Hematopoietic multipotent progenitor cell treated with erythropoietin and hydrocortisone succinate and interleukin-3 and kit ligand, for 4 days (in vitro differentiated cells): Measurements from ENCODE around the gene HOXB7.

ENCODE experiments used
- DNase-seq: peaks from one replicate; pipeline ENCODE4 v3.0.0-alpha.2; 2015

HOXB7 gene

DNA sequence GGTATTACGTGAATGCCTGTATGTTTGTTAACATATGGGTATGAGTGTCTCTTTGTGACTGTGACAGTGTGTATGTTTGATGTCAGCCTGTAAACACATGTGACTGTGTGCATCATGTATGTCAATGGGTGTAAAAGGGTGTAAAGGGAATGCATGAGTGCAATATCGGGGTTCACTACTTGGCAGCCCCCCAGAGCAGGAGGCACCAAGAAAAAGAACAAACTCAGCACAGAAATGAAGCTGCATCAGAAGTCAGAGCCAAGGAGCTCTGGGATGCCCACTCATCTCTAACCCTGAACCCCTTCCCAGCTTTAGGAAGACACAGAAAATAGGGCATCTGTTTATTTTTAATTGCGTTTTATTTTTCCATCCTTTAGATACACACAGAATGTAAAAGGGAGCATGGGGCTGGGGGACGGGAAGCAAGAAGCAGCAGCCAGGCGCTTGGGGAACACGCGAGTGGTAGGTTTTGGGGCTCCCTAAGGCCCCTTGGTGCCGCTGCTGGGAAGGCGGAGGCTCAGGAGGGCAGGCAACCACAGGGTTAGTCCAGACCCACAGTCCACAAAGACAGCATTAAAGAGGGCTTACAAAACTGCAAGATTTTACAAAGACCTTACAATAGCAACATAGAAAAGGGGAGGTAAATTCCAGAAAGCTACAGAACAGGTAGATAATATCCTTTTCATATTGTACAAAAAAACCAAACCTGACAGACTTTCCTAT, 3.8 kb downstream of the HOXB7 start:
- DNase-seq = no peak

DNA sequence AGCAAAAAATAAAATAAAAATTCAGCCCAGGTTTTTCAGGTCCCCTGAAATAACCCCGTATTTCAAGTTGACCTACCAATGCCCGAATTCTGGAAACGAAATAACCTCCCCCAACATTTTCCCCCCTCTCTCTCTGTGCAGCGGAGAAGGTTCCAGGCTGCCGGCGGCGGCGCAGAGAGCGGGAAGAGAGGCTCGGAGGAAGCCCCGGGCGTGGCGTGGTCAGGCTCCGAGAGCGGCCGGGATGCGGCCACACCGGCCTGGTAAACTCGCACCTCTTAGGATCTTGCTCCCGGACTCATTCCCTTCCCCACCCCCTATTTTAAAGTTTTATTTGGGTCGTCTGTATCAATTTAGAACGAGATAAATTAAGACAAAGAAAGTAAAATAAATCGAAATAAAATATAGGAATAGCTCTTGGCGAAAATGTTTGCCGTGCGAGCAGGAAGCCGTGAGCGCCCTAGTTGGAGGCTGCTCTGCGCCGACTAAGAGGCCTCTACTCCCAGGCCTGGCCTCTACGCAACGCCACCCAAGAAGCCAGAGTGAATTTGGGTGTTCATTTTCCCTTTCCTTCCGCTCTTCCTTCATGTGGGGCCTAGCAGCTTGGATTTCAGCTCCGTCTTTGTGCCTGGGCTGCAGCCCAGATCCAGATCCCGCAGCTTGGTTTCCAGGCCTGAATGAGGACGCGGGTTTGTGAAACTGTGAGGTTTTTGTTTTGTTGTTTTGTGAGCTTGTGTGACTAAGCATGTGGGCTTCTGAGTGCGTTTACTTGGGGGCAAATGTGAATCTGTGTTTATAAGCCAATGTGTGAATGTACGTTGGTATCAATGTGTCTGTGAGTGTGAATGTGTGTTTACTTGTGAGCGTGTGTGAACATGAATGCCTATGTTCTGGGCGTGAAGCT, 4.6 kb downstream of the HOXB7 start:
- no peak for DNase-seq

DNA sequence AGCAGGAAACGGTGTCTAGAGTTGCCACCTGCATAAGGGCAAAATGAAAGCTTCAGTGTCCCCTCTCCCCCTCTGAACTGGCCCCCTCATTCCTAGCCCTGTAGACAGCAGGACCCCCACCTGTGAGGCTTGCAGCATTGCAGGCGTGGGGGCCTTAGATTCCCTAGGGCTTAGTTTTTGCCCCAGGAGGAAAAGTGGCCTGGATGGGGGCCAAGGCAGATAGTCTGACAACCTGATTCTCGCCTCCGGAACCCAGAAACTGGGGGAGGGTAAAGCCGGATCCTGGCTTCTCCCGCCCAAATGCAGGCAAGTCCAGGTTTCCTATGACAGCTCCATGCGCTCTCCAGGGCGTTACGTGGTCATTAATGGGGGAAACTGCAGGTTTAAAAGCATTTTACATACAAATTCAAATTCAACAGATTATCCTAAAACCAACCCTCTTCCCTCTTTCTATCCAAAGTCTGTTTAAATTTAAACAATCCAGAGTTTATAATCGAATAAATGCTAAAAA, 5.4 kb downstream of the HOXB7 start:
- no peak for DNase-seq

DNA sequence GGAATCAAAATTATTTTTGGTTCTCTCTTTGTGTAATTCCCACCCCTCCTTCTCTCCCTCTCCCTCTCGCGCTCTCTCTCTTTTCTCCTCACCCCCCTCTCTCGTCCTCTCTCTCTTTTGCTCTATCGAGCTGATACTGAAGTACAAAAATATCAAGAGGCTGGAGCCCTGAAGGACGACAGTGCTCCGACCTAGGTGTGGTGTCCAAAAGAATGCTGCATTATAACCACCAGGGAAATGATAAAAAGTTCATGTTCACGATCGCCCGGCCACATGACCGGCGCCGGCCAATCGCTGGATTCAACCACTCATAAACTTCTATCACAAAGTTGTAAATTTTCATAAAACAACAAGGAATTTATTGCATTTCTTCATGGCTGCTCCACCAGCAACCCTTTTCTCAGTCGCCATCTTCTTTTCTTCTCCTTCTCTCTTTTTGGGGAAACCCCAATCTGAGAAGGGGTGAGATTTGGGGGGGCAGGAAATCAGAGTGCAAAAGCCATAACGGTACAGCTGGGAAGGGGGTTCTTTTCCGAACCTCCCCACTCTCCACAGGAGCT, 6.0 kb downstream of the HOXB7 start, which contains the start of gene HOXB6:
Gene HOXB6 (minus strand): TSS at position 217 of the 560 bp plus-strand sequence. CDS start 6,836 bp downstream, outside the sequence.
- DNase-seq = no peak

DNA sequence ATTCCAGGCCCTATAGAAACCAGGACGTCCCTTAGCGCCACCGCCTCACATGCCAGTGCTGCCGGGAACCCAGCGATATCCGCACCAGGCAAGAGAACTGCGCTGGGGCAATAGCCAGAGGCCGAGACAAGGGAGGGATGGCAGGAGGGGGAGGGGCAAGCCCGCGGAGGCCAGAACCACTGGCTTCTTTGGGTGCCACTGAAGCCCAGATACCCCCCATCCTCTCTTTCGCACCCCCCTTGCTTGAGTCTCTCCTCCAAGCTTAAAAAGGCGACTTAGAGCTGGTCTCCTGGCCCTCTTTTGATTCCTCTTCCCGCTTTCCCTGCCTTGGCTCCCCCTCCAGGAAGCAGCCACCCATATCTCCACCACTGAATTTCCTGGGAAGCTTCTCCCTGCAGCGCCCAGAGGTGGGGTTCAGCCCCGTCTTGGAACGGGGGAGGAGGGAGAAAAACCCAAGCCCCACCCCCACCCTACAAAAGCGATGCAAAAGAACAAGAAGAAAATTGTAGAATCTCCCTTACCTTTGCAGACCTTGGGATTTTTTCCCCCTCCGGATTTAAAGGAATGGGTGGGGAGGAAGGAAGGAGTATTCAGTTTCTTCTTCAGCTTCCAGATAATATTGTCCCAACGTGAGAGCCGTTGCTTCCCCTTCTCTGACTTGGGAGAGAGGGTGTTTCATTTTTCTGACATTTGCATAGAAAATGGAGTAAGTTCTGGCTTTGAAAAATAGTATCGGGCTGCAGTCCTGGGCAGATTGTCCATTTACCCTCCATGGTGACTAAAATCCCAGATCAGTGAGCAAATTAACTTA, 6.7 kb downstream of the HOXB7 start:
- DNase-seq = no peak

DNA sequence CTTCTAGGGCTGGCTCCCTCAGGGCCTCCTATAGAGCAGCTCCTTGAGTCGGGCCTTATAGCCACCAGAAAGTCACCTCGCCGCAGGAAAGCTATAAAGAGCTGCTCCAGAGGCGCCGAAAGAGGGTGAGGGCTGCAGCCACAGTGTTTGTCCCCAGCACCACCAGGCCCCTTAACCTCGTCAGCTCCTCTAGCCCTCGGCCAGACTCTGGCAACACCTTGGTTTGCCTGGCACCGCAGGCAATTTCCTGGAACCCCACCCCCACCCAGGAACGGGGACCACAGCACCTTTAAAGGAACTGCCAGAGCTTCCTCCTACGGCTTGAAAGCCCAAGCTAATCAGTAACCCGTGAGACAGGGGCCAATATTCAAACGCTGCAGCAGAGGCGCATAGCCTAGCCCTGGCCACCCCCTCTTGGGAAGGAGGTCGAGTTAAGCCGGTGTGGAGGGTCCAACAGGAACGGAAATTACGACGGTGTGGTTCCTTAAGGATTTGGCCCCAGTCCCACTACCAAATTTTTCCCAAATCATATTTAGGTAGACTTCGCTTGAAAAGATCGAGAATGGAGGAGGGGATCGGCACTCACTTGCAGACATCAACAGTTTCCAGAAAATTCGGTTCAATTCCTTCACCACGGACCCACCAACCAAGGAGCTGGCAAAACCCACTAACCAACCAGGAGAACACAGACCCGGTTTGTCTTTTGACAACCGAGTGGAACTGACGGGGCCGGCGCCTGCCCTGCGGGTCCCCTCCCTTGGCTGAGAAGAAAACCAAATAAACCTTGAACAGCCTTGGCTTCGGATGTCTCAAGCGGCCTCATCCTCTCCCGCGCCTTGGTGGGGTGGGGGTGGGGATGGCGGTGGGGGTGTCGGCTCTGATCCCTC, 9.0 kb downstream of the HOXB7 start:
- no peak for DNase-seq

DNA sequence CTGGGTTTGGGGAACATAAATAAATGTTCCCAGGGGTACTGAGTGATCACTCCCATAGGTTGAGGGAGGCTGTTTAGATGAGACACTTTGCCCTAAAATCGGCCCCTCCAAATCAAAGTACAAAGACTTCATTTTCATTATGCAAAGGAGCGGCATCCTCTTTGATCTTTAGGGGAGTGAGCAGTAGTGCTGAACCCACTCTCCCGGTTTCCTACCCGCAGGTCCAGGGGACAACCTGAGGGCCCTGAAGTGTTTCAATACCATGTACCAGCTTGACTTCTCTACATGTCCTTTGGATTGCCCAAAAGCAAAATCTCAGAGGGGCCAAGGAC, 9.6 kb downstream of the HOXB7 start:
- DNase-seq = no peak

DNA sequence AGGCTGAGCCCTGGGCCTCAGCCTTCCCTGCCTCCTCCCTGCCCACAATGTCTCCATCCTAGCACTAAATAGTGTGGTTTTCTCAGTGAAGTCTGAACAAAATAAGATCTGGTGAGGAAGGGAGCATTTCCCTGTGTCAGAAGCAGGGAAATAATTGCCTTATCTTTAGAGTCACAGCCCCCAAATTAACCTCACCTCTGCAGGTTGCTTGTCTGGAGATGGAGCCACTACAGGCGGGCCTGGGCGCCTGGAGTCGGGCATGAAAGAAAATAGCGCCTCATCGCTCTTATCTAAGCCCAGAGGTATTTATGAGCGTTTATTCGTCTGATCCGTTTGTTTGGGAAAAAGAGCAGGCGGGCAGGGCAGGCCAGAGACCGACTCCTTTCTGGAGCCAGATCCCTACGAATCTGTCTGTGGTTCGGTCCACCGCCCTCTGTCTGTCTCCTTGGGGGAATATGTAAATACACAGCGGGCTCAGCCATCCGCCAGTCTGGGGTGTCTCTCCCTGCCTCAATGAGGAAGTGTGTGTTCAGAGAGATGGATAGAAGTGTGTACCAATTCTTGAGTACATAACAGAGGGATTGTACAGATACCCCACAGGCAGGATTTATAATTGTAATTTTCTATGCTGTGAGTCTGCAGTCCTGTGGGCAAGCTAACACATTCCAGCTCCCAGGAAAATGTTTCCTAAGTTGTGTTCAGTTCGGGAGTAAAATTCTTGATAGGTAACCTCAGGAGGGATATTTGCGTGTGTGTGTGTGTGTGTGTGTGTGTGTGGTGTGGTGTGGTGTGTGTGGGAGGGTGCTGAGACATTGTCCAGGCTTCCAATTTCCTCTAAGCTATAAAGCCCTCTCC, 10.3 kb downstream of the HOXB7 start:
- no peak for DNase-seq

DNA sequence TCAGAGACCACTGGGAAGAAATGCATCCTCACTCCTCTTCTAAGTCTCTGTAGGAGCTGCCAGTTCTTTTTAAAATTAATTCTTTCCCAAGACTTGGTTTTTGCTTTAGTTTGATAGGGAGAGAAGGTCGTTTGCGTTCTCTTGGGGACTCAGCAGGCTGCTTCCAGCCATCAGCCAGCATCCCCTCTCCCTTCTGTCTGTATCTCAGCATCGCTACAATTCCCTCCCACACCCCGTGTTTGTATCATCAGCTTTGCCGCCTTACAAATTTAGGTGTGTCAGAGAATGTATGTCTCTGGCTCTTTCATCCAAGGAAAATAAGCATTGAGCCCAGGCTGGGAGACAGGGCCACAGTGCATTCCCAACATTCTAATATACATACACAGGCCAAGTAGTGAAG, 11.5 kb downstream of the HOXB7 start:
- DNase-seq = no peak

DNA sequence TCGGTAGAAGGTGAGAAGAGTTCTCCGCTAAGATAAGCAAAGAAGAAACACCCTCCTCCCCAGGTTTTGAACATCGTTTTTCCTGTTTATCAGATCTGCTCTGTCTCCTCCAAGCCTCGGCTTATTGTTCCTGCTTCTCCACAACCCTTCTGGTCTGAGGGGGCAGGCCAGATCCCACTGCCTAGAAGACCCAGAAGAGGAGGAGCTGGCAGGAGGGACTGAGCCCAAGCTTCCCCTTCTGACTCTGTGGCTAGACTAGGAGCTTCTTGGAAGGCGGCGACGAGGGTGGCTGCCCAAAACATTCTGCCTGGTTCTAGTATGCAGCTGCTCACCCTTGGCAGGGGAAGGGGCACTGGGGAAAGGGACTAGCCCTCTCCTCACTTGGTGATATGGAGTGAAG, 12.1 kb downstream of the HOXB7 start:
- no peak for DNase-seq

DNA sequence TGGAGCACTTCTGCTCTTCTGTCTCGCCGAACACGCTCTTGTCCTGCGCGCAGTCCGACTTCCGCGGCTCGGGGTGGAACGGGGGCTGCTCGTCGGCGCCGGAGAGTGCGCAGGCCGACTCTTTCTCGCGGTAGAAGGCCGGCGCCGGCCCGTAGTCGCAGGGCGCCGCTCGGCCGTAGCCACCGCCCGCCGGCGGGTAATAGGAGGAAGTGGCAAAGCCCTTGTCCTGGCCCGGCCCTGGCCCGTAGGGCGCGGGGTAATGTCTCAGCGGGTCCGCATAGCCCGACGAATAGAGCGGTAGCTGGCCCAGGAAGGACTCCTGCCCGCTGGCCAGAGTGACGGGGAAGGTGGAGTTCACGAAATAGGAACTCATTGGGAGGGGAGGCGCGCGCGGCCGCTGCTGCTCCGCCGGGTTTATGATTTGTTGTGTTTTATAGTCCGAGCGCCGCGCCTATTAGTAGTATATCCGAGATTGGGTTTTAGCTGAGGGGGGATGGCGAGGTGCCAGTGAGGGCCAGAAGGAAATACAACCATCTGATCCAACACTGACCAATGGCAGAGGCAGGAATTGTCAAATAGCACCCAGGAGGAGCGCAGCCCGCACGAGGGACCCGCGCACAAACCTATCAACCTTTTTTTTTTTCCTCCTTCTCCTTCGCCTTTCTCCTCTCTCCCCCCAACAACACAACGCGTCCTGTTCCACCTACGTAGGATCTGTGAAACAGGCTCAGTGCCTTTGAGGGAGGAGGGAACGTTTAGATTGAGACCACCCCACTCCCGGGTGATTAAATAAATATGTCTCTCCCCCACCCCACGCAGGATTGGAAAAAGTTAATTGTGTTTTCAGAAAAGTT, 12.8 kb downstream of the HOXB7 start:
- peak; percentile 75 for DNase-seq

DNA sequence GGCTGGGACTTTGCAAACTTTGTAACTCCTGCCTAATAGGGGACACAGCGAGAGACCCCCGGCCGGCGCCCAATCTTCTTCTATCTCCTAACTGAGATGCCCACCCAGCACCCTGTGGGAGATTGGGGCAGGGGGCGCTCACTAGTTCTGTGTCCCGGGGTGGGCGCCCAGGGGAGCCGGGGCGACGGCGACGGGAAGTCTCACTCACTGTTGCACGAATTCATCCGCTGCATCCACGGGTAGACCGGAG, 13.4 kb downstream of the HOXB7 start:
- DNase-seq = no peak

DNA sequence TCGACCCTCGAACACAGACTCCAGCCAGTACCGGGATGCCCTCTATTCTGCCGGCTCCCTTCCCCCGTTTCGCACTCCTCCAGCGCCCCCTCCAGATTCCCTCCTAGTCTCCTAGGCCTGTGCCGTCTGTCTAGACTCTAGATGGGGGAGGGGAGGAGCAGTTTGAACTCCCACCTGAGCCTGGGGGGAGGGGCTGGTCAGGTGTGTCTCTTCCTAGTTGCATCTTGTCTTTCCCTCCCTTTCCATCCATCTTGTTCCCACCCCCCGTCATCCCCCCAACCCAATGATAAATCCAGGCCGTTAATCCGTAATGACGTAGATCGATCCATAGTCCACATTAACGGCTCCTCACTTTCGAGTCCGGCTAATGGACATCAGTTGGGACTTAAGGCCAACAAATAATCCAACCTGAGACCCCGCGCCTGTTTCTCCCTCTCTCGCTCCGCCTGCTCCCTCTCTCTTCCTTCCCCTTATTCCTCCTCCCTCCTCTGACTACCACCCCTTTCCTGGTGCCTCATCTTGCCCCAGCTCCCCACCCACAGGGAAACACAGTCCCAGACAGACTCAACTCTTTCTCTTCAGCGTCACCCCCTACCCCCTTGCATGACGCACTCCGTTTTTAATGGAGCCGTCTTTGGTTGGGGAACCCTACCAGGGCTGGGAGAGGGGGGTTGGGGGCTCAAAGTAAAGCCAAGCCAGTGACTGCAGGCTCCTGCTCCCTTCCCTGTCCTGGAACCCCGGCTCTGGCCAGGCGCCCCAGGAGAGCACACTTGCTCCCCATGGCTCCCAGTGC, 13.9 kb downstream of the HOXB7 start:
- no peak for DNase-seq

DNA sequence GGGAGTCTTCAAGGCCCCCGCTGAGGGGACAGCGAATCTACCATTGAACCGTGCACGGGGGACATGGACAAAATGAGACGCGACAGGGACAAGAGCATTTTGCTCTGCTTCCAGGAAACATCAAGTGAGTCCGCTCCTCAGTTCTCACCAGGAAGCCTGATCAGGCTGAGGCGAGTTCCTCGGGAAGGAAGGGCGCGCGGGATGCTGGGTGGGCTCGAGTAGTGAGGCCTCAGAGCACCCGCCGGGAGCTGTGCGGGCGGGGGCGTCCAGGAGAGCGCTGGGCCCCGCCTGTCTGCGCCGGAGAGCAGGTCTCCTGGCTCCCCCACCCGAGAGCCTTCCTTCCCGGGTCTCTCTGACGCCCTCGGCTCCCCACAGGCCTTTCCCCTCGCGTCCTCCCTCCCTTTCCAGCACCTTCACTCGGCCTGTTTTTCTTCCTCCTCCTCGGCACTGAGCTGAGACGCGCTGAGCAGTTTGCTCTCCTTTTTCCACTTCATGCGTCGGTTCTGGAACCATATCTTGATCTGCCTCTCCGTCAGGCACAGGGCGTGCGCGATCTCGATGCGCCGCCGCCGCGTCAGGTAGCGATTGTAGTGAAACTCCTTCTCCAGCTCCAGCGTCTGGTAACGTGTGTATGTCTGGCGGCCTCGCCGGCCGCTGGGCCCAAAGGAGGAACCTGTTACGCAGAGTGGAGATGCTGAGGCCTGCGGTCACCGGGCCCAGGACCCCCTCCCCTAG, 14.7 kb downstream of the HOXB7 start:
- DNase-seq = peak; percentile 51

DNA sequence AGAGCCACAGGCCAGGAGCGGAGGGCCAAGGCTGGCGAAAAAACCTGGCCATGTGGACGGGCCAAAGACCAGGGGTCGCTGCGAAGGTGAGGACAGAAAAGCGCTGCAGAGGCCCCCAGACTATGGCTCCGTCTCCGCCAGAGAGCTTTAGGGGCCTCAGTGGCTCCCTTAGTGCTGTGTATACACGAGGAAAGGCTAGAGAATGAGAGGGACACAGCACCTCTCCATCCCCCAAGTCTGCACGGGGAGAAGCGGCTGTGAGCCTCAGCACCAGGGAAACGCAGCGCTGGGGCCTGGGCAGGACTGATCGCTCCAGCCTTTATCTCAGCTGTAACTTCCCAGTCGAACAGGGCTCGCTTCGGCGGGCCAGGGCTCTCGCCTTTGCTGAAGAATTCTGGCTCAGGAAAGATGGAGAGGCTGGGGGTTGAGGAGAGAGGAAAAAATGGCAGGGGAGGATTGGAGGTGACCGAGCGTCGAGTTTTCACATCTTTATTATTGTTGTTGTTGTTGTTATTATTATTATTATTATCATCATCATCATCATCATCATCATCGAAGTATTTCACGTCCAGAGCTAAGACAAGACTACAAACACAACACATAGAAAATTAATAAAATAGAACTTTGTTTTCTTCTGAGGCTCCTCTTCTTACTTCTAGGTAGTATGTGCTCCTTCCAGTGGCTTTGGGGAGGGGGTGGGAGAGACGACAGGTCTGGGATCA, 15.4 kb downstream of the HOXB7 start:
- no peak for DNase-seq

DNA sequence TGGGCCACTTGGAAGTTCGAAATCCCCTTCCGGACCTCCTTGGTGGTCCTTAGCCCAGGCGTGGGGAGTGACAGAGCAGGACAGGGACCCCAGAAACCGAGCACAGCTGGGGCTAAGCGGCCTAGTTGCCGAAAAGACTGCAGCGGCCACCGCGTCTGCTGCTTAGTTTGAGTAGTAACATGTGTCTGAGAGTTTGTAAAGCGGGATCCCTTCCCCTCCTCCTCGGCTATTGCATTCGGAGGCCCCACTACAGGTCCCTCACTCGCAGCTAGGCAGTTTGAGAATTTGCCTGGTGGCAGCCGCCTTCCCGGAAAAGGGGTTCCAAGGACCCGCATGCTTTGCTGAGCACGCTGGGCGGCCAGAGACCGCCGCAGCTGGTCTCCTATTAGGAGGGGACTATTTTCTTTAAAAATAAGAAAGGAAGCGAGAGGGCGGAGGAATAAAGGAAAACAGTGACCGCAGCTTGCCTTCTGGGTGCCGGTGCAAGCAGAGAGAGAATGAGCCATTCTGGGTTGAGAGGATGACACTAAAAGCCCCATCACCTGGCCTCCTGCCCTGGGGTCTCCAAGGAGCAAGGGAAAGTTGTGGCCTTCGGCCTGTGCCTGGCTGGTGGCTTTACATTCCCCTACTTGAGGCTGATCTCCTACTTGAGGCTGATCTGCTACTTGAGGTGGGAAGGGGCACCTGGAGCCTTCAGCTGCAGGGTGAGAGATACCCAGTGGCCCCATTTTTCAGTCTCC, 16.1 kb downstream of the HOXB7 start:
- no peak for DNase-seq
